Parathyroid adenoma (tissue), 2 donors: Measurements from ENCODE around the gene PSPH.

Experiments
- H2AFZ ChIP-seq: fragments of 300-600 bp; sonication (generic); one replicate; pipeline ENCODE4 v1.7.0; 2017; ENCODE audit warnings: antibody characterized with exemption, mild to moderate bottlenecking
- H3K27ac ChIP-seq: fragments of 300-600 bp; sonication (generic); one replicate; pipeline ENCODE4 v1.7.0; 2017
- H3K27me3 ChIP-seq: fragments of 300-600 bp; sonication (generic); one replicate; pipeline ENCODE4 v1.7.0; 2017; ENCODE audit warnings: low read length; ENCODE audit not compliant: control insufficient read depth, insufficient read depth
- H3K36me3 ChIP-seq: fragments of 300-600 bp; sonication (generic); one replicate; pipeline ENCODE4 v1.7.0; 2017; ENCODE audit warnings: low read length; ENCODE audit not compliant: control insufficient read depth, insufficient read depth
- H3K4me1 ChIP-seq: fragments of 300-600 bp; sonication (generic); one replicate; pipeline ENCODE4 v1.7.0; 2017; ENCODE audit warnings: control low read depth
- H3K4me2 ChIP-seq: fragments of 300-600 bp; sonication (generic); one replicate; pipeline ENCODE4 v1.7.0; 2017; ENCODE audit warnings: low read length
- H3K4me3 ChIP-seq: fragments of 300-600 bp; sonication (generic); one replicate; pipeline ENCODE4 v1.7.0; 2017; ENCODE audit warnings: low read depth, low read length
- H3K79me2 ChIP-seq: fragments of 300-600 bp; sonication (generic); one replicate; pipeline ENCODE4 v1.7.0; 2017; ENCODE audit warnings: control low read depth
- H3K9ac ChIP-seq: fragments of 300-600 bp; sonication (generic); one replicate; pipeline ENCODE4 v1.7.0; 2017; ENCODE audit warnings: mild to moderate bottlenecking
- H3K9me3 ChIP-seq: fragments of 300-600 bp; sonication (generic); one replicate; pipeline ENCODE4 v1.7.0; 2017; ENCODE audit warnings: low read length; ENCODE audit not compliant: control insufficient read depth
- TF ChIP-seq, protein P1 (sequence below): fragments of 300-600 bp; sonication (generic); IDR thresholded peaks from one replicate; pipeline ENCODE4 v1.7.0; 2017; ENCODE audit warnings: antibody characterized with exemption, mild to moderate bottlenecking
- donor health status: primary hyperparathyroidism.

The PSPH gene

DNA sequence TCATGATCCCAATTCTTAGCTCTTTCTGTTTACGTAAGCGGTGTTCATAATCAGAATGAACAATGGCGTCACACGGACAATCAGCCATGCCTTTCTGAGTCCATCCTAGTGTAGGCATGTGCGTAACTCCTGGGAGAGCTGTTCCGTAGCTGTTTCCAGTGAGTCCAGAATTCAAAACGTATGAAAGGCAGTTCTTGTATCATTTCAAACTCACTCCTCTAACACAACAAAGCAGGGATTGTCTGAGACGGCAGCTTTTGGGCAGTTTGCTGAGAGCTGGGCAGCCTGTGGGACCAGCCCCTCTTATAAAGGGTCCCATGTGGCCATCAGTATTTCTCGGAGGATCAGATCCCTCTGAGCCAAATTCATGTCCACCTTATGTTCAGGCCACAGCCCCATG, 43.4 kb downstream of the PSPH start:
- Histone ChIP-seq H3K36me3 (no peaks in the 10 kb centered on the region), H3K4me2 (no peak overlapping the region), H3K9me3 (no peaks in the 10 kb centered on the region), H3K27ac (no peak overlapping the region), H3K4me3 (no peak overlapping the region), H3K79me2 (no peaks in the 10 kb centered on the region), H3K27me3 (no peaks in the 10 kb centered on the region), H3K4me1 (no peaks in the 10 kb centered on the region), H3K9ac (no peak overlapping the region), H2AFZ (no peak overlapping the region)
- TF ChIP-seq, protein P1, sequence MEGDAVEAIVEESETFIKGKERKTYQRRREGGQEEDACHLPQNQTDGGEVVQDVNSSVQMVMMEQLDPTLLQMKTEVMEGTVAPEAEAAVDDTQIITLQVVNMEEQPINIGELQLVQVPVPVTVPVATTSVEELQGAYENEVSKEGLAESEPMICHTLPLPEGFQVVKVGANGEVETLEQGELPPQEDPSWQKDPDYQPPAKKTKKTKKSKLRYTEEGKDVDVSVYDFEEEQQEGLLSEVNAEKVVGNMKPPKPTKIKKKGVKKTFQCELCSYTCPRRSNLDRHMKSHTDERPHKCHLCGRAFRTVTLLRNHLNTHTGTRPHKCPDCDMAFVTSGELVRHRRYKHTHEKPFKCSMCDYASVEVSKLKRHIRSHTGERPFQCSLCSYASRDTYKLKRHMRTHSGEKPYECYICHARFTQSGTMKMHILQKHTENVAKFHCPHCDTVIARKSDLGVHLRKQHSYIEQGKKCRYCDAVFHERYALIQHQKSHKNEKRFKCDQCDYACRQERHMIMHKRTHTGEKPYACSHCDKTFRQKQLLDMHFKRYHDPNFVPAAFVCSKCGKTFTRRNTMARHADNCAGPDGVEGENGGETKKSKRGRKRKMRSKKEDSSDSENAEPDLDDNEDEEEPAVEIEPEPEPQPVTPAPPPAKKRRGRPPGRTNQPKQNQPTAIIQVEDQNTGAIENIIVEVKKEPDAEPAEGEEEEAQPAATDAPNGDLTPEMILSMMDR: no peak

DNA sequence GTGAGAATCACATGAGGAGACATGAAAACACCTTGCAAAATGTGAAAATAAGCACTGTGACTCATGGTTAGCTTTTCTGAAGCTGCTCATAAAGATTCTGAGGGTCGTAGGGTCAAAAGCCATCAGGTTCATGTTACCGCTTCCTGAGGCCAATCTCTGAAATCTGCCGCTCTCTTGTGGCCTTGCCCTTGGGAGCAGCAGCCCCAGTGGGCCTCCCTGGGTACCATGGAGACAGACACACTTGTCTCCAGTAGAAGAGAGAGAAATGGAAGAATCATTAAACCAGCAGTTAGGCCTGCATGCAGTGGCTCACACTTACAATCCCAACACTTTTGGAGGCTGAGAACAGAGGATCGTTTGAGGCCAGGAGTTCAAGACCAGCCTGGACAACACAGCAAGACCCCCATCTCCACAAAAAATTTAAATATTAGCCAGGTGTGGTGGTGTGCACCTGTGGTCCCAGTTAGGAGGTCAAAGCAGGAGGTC, 44.0 kb downstream of the PSPH start:
- no peak overlapping the region for H3K4me2 ChIP-seq
- no peaks in the 10 kb centered on the region for H3K79me2 ChIP-seq
- H3K9me3 ChIP-seq: no peaks in the 10 kb centered on the region
- H3K36me3 ChIP-seq: no peaks in the 10 kb centered on the region
- no peak overlapping the region for H3K9ac ChIP-seq
- no peaks in the 10 kb centered on the region for H3K4me1 ChIP-seq
- no peak overlapping the region for H3K27ac ChIP-seq
- no peak overlapping the region for H3K4me3 ChIP-seq
- no peaks in the 10 kb centered on the region for H3K27me3 ChIP-seq
- no peak overlapping the region for H2AFZ ChIP-seq
- TF ChIP-seq, protein P1: no peak

DNA sequence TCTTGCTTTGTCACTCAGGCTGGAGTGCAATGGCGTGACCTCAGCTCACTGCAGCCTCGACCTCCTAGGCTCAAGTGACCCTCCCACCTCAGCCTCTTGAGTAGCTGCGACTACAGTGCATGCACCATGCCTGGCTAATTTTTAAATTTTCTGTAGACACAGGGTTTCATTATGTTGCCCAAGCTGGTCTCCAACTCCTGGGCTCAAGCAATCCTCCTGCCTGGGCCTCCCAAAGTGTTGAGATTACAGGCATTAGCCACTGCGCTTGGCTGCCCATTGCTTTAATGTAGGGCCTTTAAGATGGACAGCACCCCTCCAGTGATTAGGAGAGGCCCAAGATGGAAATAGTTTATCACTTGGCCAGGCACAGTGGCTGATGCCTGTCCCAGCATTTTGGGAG, 47.5 kb downstream of the PSPH start:
- TF ChIP-seq, protein P1: no peak
- Histone ChIP-seq H3K27me3 (no peaks in the 10 kb centered on the region), H3K9ac (no peak overlapping the region)

DNA sequence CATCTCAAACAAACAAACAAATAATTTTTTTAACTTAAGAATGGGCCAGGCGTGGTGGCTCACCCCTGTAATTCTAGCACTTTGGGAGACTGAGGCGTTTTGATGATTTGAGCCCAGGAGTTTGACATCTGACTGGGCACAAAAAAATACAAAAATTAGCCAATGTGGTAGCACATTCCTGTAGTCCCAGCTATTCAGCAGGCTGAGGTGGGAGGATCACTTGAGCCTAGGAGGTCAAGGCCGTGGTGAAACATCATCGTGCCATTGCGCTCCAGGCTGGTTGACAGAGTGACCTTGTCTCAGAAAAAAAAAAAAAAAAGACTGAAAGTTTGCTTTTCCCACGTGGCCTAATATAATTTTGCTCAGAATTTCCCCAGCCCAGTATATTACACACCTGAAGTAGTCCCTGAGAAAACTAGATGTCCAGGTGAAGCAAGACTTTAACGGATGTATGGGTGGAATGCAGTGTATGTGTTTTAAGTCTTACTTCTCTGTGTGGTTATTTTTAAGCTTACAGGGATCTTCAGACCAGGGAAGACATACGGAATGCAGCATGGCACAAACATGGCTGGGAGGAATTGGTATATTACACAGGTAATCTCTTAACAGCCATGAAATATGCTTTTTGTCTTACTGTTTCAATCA, 54.3 kb downstream of the PSPH start:
- TF ChIP-seq, protein P1: no peak
- Histone ChIP-seq H3K4me3 (no peak overlapping the region), H3K9me3 (no peaks in the 10 kb centered on the region), H3K4me2 (no peak overlapping the region), H3K27ac (no peak overlapping the region), H3K36me3 (no peaks in the 10 kb centered on the region), H3K79me2 (no peaks in the 10 kb centered on the region), H3K4me1 (no peaks in the 10 kb centered on the region), H2AFZ (no peak overlapping the region), H3K9ac (no peak overlapping the region), H3K27me3 (no peaks in the 10 kb centered on the region)

More for the DNA sequence above, 47.5 kb downstream of the PSPH start:
- H3K79me2 ChIP-seq: no peaks in the 10 kb centered on the region
- no peaks in the 10 kb centered on the region for H3K9me3 ChIP-seq
- H3K4me3 ChIP-seq: no peak overlapping the region
- H3K4me1 ChIP-seq: no peaks in the 10 kb centered on the region
- H3K36me3 ChIP-seq: no peaks in the 10 kb centered on the region
- no peak overlapping the region for H2AFZ ChIP-seq
- no peak overlapping the region for H3K27ac ChIP-seq
- H3K4me2 ChIP-seq: no peak overlapping the region

DNA sequence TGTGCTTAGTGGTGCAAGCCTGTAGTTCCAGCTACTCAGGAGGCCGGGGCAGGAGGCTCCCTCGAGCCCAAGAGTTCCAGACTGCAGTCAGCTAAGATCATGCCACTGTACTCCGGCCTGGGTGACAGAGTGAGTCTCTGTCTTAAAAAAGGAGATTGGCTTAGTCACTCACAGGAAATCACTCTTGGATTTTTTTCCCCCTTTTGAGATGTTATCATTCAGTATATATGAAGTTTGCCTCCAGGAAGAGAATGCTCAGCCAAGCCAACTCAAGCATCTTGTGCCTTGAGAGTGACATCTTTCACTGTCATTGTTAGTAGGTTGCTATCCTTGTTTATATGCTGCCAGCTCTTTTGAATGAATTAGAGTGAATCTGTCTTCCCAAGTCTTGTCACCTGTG, 58.9 kb downstream of the PSPH start:
- H3K27ac ChIP-seq: no peak overlapping the region
- TF ChIP-seq, protein P1: no peak
- no peaks in the 10 kb centered on the region for H3K4me1 ChIP-seq
- no peaks in the 10 kb centered on the region for H3K36me3 ChIP-seq
- no peaks in the 10 kb centered on the region for H3K79me2 ChIP-seq
- H3K27me3 ChIP-seq: no peaks in the 10 kb centered on the region
- H3K4me2 ChIP-seq: no peak overlapping the region
- no peak overlapping the region for H2AFZ ChIP-seq
- no peaks in the 10 kb centered on the region for H3K9me3 ChIP-seq
- H3K9ac ChIP-seq: no peak overlapping the region
- H3K4me3 ChIP-seq: no peak overlapping the region
